HepG2 (cell line): ENCODE measurements around the gene BANP.

Source experiments
- CTCF ChIP-seq: sonication (generic); formaldehyde crosslinking; IDR thresholded peaks from 2 replicates; pipeline ENCODE4 v1.5.0; 2020; ENCODE audit warnings: mild to moderate bottlenecking, missing genetic modification reagents, moderate library complexity
- KDM4B ChIP-seq: sonication (generic); formaldehyde crosslinking; IDR thresholded peaks from 2 replicates; pipeline ENCODE4 v1.4.0; 2020; ENCODE audit warnings: missing genetic modification reagents
- PREB ChIP-seq: sonication (generic); formaldehyde crosslinking; IDR thresholded peaks from 2 replicates; pipeline ENCODE4 v1.4.0; 2020; ENCODE audit warnings: missing genetic modification reagents
- ZBTB46 ChIP-seq: sonication (generic); formaldehyde crosslinking; IDR thresholded peaks from 2 replicates; pipeline ENCODE4 v1.4.0; 2020; ENCODE audit warnings: mild to moderate bottlenecking, missing genetic modification reagents, borderline replicate concordance

GRCh38 chr16:88059701-88060386 lies 108.6 kb downstream of the BANP start:
- no peak for TF ChIP-seq PREB (CRISPR knock-in tag)
- TF ChIP-seq KDM4B (CRISPR knock-in tag) = no peak
- no peak for TF ChIP-seq CTCF (CRISPR knock-in tag)
- TF ChIP-seq ZBTB46 (CRISPR knock-in tag) = no peak
